Measurements from ENCODE around the gene SELENOK.

The SELENOK gene

GRCh38 chr3:53939813-53940212, 48.2 kb upstream of the SELENOK start:
- H3K9me3 ChIP-seq (ENCODE audit: insufficient read depth, low read depth, low read length), result no peaks in the 10 kb centered on the region
- no peaks in the 10 kb centered on the region for H3K4me1 ChIP-seq (ENCODE audit: insufficient read depth, low read length, poor library complexity, severe bottlenecking)
- no peaks in the 10 kb centered on the region for H3K27me3 ChIP-seq (ENCODE audit: insufficient read depth, low read length, poor library complexity, severe bottlenecking)
- H3K79me2 ChIP-seq (ENCODE audit: insufficient read depth, low read length), result no peaks in the 10 kb centered on the region
- no peaks in the 10 kb centered on the region for H4K20me1 ChIP-seq (ENCODE audit: insufficient read depth, low read length, poor library complexity, severe bottlenecking)
- H3K4me2 ChIP-seq (ENCODE audit: low read depth, low read length, poor library complexity, severe bottlenecking), result no peak overlapping the region
- H2AFZ ChIP-seq (ENCODE audit: low read length), result no peak overlapping the region
- H3K9me2 ChIP-seq (replicated peaks; ENCODE audit: low read depth, low read length), result no peaks in the 10 kb centered on the region
- no peaks in the 10 kb centered on the region for H3F3A ChIP-seq (ENCODE audit: low read depth)
- TF ChIP-seq CTCF (conservative IDR thresholded peaks at IDR 0.05; ENCODE audit: low read length), result peak; percentile 36
- TF ChIP-seq EZH2phosphoT487 (IDR thresholded peaks at IDR 0.05; ENCODE audit: borderline replicate concordance), result no peak
- H3K4me3 ChIP-seq (ENCODE audit: low read length, poor library complexity, severe bottlenecking), result no peak overlapping the region
- H3K36me3 ChIP-seq (ENCODE audit: insufficient read depth, low read length), result no peaks in the 10 kb centered on the region
- no peak overlapping the region for H3K9ac ChIP-seq (ENCODE audit: low read depth, low read length, poor library complexity, severe bottlenecking)

- no peak overlapping the region for H3K4me2 ChIP-seq (ENCODE audit: low read depth, low read length, poor library complexity, severe bottlenecking)
- H3K9me3 ChIP-seq (ENCODE audit: insufficient read depth, low read depth, low read length), result no peaks in the 10 kb centered on the region
- no peaks in the 10 kb centered on the region for H3K79me2 ChIP-seq (ENCODE audit: insufficient read depth, low read length)
- H4K20me1 ChIP-seq (ENCODE audit: insufficient read depth, low read length, poor library complexity, severe bottlenecking), result no peaks in the 10 kb centered on the region
- H3K4me1 ChIP-seq (ENCODE audit: insufficient read depth, low read length, poor library complexity, severe bottlenecking), result no peaks in the 10 kb centered on the region
- no peak overlapping the region for H3K9ac ChIP-seq (ENCODE audit: low read depth, low read length, poor library complexity, severe bottlenecking)
- H3K4me3 ChIP-seq (ENCODE audit: low read length, poor library complexity, severe bottlenecking), result no peak overlapping the region
- TF ChIP-seq EZH2phosphoT487 (IDR thresholded peaks at IDR 0.05; ENCODE audit: borderline replicate concordance), result no peak
- TF ChIP-seq CTCF (conservative IDR thresholded peaks at IDR 0.05; ENCODE audit: low read length), result no peak
- H3F3A ChIP-seq (ENCODE audit: low read depth), result no peaks in the 10 kb centered on the region
- H3K27me3 ChIP-seq (ENCODE audit: insufficient read depth, low read length, poor library complexity, severe bottlenecking), result no peaks in the 10 kb centered on the region
- H2AFZ ChIP-seq (ENCODE audit: low read length), result no peak overlapping the region
- H3K36me3 ChIP-seq (ENCODE audit: insufficient read depth, low read length), result no peaks in the 10 kb centered on the region
- H3K9me2 ChIP-seq (replicated peaks; ENCODE audit: low read depth, low read length), result no peaks in the 10 kb centered on the region
These were observed 47.5 kb upstream of the SELENOK start for GRCh38 chr3:53939086-53939582.

- H3K9me3 ChIP-seq (ENCODE audit: insufficient read depth, low read depth, low read length), result no peaks in the 10 kb centered on the region
- H3F3A ChIP-seq (ENCODE audit: low read depth), result no peaks in the 10 kb centered on the region
- no peaks in the 10 kb centered on the region for H3K27me3 ChIP-seq (ENCODE audit: insufficient read depth, low read length, poor library complexity, severe bottlenecking)
- no peaks in the 10 kb centered on the region for H3K36me3 ChIP-seq (ENCODE audit: insufficient read depth, low read length)
- H4K20me1 ChIP-seq (ENCODE audit: insufficient read depth, low read length, poor library complexity, severe bottlenecking), result no peaks in the 10 kb centered on the region
- H3K4me3 ChIP-seq (ENCODE audit: low read length, poor library complexity, severe bottlenecking), result no peak overlapping the region
- no peaks in the 10 kb centered on the region for H3K9me2 ChIP-seq (replicated peaks; ENCODE audit: low read depth, low read length)
- H3K79me2 ChIP-seq (ENCODE audit: insufficient read depth, low read length), result no peaks in the 10 kb centered on the region
- H2AFZ ChIP-seq (ENCODE audit: low read length), result peak overlapping the region; percentile 78; the same call in 1 of the 2 replicates
- H3K9ac ChIP-seq (ENCODE audit: low read depth, low read length, poor library complexity, severe bottlenecking), result no peak overlapping the region
- H3K4me2 ChIP-seq (ENCODE audit: low read depth, low read length, poor library complexity, severe bottlenecking), result no peak overlapping the region
- TF ChIP-seq EZH2phosphoT487 (IDR thresholded peaks at IDR 0.05; ENCODE audit: borderline replicate concordance) (no peak), CTCF (conservative IDR thresholded peaks at IDR 0.05; ENCODE audit: low read length) (peak; percentile 88)
- H3K4me1 ChIP-seq (ENCODE audit: insufficient read depth, low read length, poor library complexity, severe bottlenecking), result no peaks in the 10 kb centered on the region
These were observed 47.0 kb upstream of the SELENOK start for GRCh38 chr3:53938645-53939044.
